PFSK-1 (cell line): ENCODE results near the gene GNPNAT1. TPM values are rescaled to one million over a fixed set of nuclear protein-coding genes. Genes with fewer than 3 reads are reported as not detected.
A peak's percentile ranks its signal among the peaks of the same experiment; 100 is the strongest.

Source experiments
- FOXP2 ChIP-seq: optimal IDR thresholded peaks from 2 replicates; pipeline ENCODE3; 2011; ENCODE audit warnings: borderline replicate concordance, control low read depth, inconsistent platforms; ENCODE audit not compliant: insufficient read depth; ENCODE audit errors: extremely low read length, extremely low read depth
- POLR2AphosphoS5 ChIP-seq: IDR thresholded peaks from 2 replicates; pipeline ENCODE4 v1.6.1; 2012; ENCODE audit warnings: low read depth, mild to moderate bottlenecking, control low read depth, low read length, moderate library complexity
- SIN3A ChIP-seq: IDR thresholded peaks from 2 replicates; pipeline ENCODE4 v1.6.1; 2012; ENCODE audit warnings: mild to moderate bottlenecking, low read length, moderate library complexity, borderline replicate concordance; ENCODE audit not compliant: insufficient read depth
- TAF1 ChIP-seq: IDR thresholded peaks from 2 replicates; pipeline ENCODE4 v1.6.1; 2012; ENCODE audit warnings: low read length, control low read depth, borderline replicate concordance; ENCODE audit not compliant: insufficient read depth
- polyA plus RNA-seq: library from polyadenylated mRNA; unstranded; fragments of >200 nt; gene quantifications from one replicate; pipeline ENCODE4 v1.2.1, GENCODE V29; 2012; ENCODE audit warnings: low read depth, missing spikeins; ENCODE audit not compliant: insufficient read length
- TF ChIP-seq, protein P1 (sequence below), 2 experiments: IDR thresholded peaks; 2 replicates each; pipeline versions ENCODE4 v1.6.1 to v1.8.0; 2011 to 2012; ENCODE audit warnings: low read depth in 2 of 2, low read length in 2 of 2, control low read depth in 1 of 2, inconsistent platforms in 1 of 2, mild to moderate bottlenecking in 1 of 2, moderate library complexity in 1 of 2; ENCODE audit not compliant: insufficient read depth in 1 of 2

GNPNAT1 gene
- polyA plus RNA-seq, result 34.0 TPM

DNA sequence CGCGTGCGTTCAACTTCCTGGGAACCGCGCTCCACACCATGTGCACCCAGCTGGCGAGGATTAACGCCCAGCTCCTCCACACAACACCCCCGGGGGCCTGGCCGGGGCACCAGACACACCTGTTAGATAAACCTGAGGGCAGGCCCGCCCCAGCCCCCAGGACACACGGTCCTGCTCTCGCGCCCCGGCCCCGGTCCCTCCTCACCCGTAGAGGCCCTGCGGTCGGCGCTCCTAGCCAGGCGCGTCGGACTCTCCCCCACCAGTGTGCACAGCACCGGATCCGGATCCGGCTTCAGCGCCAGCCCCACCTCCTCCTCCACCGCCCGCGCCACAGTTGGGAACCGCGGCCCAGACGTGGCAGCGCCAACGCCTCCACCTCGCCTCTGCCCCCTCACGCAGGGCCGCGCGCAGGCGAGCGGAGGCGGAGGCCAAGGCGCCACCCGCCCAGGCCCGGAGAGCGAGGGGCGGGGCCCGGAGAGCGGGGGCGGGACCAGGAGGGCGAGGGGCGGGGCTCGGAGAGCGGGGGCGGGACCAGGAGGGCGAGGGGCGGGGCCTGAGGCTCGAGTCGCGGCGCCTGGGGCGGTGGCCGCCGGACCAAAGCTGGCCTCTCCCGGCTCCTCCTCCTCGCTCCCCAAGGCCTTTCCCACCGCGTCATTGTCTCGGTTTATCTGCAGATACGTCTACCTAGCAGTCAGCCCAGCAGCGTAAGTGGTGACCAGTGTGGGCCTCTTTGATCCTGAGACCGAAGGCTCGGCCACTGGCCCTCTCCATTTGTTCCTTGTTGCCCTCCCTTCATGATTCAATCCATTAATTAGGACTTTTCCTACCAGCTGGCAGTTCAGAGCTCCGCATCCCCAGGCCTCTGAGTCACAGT is at the start of gene GNPNAT1:
GNPNAT1 (minus strand) TSS at position 385 of the 874 bp plus-strand sequence. CDS start 6,957 bp downstream, outside the sequence.
- TF ChIP-seq FOXP2 (peak; percentile 75), TAF1 (peak; percentile 66; the same call in 1 of the 2 replicates), SIN3A (0 out of 2 replicates have a peak, but pooled peaks have one; percentile 21), POLR2AphosphoS5 (peak; percentile 67)
- TF ChIP-seq, protein P1, sequence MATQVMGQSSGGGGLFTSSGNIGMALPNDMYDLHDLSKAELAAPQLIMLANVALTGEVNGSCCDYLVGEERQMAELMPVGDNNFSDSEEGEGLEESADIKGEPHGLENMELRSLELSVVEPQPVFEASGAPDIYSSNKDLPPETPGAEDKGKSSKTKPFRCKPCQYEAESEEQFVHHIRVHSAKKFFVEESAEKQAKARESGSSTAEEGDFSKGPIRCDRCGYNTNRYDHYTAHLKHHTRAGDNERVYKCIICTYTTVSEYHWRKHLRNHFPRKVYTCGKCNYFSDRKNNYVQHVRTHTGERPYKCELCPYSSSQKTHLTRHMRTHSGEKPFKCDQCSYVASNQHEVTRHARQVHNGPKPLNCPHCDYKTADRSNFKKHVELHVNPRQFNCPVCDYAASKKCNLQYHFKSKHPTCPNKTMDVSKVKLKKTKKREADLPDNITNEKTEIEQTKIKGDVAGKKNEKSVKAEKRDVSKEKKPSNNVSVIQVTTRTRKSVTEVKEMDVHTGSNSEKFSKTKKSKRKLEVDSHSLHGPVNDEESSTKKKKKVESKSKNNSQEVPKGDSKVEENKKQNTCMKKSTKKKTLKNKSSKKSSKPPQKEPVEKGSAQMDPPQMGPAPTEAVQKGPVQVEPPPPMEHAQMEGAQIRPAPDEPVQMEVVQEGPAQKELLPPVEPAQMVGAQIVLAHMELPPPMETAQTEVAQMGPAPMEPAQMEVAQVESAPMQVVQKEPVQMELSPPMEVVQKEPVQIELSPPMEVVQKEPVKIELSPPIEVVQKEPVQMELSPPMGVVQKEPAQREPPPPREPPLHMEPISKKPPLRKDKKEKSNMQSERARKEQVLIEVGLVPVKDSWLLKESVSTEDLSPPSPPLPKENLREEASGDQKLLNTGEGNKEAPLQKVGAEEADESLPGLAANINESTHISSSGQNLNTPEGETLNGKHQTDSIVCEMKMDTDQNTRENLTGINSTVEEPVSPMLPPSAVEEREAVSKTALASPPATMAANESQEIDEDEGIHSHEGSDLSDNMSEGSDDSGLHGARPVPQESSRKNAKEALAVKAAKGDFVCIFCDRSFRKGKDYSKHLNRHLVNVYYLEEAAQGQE (IDR thresholded peaks at IDR 0.05; ENCODE audit: insufficient read depth in 1 of 2, low read depth in 2 of 2, low read length in 2 of 2), result no peak

DNA sequence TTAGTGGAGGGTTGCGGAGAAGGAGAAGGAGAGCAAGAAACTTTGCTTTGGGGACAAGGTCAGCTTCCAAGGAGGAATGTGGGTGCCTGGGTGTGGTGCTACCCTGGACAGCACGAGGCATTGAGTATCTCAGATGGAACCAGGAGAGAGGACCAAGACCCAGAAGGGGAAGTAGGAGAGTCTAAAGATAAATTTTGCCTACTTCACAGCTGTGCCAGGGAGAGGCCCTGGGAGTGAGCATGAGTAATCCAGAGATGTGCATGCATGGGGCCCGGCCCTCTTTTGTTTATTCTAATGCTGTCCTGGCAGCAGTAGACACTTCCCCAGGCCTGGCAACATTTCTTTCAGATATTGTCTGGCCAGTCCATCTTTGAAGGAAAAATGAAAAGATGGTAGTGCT is 49.5 kb upstream of the GNPNAT1 start:
- TF ChIP-seq, protein P1 (IDR thresholded peaks at IDR 0.05; ENCODE audit: insufficient read depth in 1 of 2, low read depth in 2 of 2, low read length in 2 of 2), result no peak
- no peak for TF ChIP-seq TAF1
- no peak for TF ChIP-seq POLR2AphosphoS5
- no peak for TF ChIP-seq FOXP2
- TF ChIP-seq SIN3A, result no peak

- TF ChIP-seq SIN3A (no peak), POLR2AphosphoS5 (no peak), TAF1 (no peak), FOXP2 (no peak)
- TF ChIP-seq, protein P1 (IDR thresholded peaks at IDR 0.05; ENCODE audit: insufficient read depth in 1 of 2, low read depth in 2 of 2, low read length in 2 of 2), result no peak
Measured at GRCh38 chr14:52837451-52837850, 46.0 kb upstream of the GNPNAT1 start.

DNA sequence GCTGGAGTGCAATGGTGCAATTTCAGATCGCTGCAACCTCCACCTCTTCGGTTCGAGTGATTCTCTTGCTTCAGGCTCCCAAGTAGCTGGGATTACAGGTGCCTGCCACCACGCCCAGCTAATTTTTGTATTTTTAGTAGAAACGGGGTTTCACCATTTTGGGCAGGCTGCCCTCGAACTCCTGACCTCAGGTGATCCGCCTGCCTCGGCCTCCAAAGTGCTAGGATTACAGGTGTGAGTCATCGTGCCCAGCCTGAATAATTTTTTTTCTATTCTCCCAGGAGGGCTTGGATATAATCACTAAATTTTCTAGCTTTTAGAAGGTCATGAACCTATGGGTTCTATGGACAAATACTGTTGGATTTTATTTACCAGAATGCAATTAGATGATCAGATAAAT is 44.7 kb upstream of the GNPNAT1 start:
- TF ChIP-seq FOXP2 (no peak), TAF1 (no peak), SIN3A (no peak), POLR2AphosphoS5 (no peak)
- TF ChIP-seq, protein P1 (IDR thresholded peaks at IDR 0.05; ENCODE audit: insufficient read depth in 1 of 2, low read depth in 2 of 2, low read length in 2 of 2), result no peak
